ENCODE results near the gene TNFRSF14. TPM values are rescaled to one million over a fixed set of nuclear protein-coding genes. Genes with fewer than 3 reads are reported as not detected.

The TNFRSF14 gene
- total and polyA plus RNA-seq, 2 experiments from 2014 or later = not detected

DNA sequence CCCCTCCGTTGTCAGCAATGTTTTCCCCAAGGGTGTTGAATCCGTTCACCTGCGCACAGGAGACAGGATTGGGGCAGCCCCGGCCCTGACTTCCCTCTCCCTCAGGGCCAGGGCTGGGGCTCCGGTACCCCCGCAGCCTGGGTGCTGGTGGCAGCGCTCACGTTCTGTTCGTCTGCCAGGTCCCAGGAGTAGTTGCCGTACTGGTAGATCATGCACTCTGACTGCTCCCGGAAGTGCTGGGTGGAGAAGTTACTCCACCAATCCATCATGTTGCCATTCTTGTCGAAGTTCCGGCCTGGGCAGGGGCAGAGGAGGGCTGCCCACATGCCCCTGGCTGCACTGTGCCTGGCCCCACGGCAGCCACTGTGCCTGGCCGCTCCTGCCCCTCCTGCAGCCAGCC, 36.5 kb downstream of the TNFRSF14 start:
- H3K9me2 ChIP-seq (ENCODE audit: insufficient read depth) = no peaks in the 10 kb centered on the region
- no peak for TF ChIP-seq NANOG (IDR thresholded peaks at IDR 0.05; ENCODE audit: borderline replicate concordance)
- TF ChIP-seq ZNF331 (CRISPR knock-in tag; IDR thresholded peaks at IDR 0.05; ENCODE audit: low read depth) = no peak
- TF ChIP-seq STAT1 (IDR thresholded peaks at IDR 0.05; ENCODE audit: unreplicated experiment) = no peak
- TF ChIP-seq, protein P1, sequence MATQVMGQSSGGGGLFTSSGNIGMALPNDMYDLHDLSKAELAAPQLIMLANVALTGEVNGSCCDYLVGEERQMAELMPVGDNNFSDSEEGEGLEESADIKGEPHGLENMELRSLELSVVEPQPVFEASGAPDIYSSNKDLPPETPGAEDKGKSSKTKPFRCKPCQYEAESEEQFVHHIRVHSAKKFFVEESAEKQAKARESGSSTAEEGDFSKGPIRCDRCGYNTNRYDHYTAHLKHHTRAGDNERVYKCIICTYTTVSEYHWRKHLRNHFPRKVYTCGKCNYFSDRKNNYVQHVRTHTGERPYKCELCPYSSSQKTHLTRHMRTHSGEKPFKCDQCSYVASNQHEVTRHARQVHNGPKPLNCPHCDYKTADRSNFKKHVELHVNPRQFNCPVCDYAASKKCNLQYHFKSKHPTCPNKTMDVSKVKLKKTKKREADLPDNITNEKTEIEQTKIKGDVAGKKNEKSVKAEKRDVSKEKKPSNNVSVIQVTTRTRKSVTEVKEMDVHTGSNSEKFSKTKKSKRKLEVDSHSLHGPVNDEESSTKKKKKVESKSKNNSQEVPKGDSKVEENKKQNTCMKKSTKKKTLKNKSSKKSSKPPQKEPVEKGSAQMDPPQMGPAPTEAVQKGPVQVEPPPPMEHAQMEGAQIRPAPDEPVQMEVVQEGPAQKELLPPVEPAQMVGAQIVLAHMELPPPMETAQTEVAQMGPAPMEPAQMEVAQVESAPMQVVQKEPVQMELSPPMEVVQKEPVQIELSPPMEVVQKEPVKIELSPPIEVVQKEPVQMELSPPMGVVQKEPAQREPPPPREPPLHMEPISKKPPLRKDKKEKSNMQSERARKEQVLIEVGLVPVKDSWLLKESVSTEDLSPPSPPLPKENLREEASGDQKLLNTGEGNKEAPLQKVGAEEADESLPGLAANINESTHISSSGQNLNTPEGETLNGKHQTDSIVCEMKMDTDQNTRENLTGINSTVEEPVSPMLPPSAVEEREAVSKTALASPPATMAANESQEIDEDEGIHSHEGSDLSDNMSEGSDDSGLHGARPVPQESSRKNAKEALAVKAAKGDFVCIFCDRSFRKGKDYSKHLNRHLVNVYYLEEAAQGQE (IDR thresholded peaks at IDR 0.05; ENCODE audit: unreplicated experiment) = no peak
- TF ChIP-seq EZH2phosphoT487 (IDR thresholded peaks at IDR 0.05; ENCODE audit: unreplicated experiment) = no peak
- TF ChIP-seq EZH2 (IDR thresholded peaks at IDR 0.05; ENCODE audit: low read depth, unreplicated experiment) = no peak
- TF ChIP-seq JUNB (IDR thresholded peaks at IDR 0.05; ENCODE audit: unreplicated experiment) = no peak
- no peak for TF ChIP-seq POLR2AphosphoS5 (IDR thresholded peaks at IDR 0.05; ENCODE audit: low read depth)
- TF ChIP-seq, protein P2, sequence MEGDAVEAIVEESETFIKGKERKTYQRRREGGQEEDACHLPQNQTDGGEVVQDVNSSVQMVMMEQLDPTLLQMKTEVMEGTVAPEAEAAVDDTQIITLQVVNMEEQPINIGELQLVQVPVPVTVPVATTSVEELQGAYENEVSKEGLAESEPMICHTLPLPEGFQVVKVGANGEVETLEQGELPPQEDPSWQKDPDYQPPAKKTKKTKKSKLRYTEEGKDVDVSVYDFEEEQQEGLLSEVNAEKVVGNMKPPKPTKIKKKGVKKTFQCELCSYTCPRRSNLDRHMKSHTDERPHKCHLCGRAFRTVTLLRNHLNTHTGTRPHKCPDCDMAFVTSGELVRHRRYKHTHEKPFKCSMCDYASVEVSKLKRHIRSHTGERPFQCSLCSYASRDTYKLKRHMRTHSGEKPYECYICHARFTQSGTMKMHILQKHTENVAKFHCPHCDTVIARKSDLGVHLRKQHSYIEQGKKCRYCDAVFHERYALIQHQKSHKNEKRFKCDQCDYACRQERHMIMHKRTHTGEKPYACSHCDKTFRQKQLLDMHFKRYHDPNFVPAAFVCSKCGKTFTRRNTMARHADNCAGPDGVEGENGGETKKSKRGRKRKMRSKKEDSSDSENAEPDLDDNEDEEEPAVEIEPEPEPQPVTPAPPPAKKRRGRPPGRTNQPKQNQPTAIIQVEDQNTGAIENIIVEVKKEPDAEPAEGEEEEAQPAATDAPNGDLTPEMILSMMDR (conservative IDR thresholded peaks at IDR 0.05; ENCODE audit: low read depth in 2 of 2) = no peak
- no peak for TF ChIP-seq ZNF114 (CRISPR knock-in tag; IDR thresholded peaks at IDR 0.05)
- TF ChIP-seq, protein P3, sequence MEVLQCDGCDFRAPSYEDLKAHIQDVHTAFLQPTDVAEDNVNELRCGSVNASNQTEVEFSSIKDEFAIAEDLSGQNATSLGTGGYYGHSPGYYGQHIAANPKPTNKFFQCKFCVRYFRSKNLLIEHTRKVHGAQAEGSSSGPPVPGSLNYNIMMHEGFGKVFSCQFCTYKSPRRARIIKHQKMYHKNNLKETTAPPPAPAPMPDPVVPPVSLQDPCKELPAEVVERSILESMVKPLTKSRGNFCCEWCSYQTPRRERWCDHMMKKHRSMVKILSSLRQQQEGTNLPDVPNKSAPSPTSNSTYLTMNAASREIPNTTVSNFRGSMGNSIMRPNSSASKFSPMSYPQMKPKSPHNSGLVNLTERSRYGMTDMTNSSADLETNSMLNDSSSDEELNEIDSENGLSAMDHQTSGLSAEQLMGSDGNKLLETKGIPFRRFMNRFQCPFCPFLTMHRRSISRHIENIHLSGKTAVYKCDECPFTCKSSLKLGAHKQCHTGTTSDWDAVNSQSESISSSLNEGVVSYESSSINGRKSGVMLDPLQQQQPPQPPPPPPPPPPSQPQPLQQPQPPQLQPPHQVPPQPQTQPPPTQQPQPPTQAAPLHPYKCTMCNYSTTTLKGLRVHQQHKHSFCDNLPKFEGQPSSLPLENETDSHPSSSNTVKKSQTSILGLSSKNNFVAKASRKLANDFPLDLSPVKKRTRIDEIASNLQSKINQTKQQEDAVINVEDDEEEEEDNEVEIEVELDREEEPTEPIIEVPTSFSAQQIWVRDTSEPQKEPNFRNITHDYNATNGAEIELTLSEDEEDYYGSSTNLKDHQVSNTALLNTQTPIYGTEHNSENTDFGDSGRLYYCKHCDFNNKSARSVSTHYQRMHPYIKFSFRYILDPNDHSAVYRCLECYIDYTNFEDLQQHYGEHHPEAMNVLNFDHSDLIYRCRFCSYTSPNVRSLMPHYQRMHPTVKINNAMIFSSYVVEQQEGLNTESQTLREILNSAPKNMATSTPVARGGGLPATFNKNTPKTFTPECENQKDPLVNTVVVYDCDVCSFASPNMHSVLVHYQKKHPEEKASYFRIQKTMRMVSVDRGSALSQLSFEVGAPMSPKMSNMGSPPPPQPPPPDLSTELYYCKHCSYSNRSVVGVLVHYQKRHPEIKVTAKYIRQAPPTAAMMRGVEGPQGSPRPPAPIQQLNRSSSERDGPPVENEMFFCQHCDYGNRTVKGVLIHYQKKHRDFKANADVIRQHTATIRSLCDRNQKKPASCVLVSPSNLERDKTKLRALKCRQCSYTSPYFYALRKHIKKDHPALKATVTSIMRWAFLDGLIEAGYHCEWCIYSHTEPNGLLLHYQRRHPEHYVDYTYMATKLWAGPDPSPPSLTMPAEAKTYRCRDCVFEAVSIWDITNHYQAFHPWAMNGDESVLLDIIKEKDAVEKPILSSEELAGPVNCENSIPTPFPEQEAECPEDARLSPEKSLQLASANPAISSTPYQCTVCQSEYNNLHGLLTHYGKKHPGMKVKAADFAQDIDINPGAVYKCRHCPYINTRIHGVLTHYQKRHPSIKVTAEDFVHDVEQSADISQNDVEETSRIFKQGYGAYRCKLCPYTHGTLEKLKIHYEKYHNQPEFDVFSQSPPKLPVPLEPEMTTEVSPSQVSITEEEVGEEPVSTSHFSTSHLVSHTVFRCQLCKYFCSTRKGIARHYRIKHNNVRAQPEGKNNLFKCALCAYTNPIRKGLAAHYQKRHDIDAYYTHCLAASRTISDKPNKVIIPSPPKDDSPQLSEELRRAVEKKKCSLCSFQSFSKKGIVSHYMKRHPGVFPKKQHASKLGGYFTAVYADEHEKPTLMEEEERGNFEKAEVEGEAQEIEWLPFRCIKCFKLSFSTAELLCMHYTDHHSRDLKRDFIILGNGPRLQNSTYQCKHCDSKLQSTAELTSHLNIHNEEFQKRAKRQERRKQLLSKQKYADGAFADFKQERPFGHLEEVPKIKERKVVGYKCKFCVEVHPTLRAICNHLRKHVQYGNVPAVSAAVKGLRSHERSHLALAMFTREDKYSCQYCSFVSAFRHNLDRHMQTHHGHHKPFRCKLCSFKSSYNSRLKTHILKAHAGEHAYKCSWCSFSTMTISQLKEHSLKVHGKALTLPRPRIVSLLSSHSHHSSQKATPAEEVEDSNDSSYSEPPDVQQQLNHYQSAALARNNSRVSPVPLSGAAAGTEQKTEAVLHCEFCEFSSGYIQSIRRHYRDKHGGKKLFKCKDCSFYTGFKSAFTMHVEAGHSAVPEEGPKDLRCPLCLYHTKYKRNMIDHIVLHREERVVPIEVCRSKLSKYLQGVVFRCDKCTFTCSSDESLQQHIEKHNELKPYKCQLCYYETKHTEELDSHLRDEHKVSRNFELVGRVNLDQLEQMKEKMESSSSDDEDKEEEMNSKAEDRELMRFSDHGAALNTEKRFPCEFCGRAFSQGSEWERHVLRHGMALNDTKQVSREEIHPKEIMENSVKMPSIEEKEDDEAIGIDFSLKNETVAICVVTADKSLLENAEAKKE (CRISPR knock-in tag; IDR thresholded peaks at IDR 0.05) = no peak
- TF ChIP-seq CREB1 (CRISPR knock-in tag; IDR thresholded peaks at IDR 0.05; ENCODE audit: low read depth) = no peak
- TF ChIP-seq, protein P4, sequence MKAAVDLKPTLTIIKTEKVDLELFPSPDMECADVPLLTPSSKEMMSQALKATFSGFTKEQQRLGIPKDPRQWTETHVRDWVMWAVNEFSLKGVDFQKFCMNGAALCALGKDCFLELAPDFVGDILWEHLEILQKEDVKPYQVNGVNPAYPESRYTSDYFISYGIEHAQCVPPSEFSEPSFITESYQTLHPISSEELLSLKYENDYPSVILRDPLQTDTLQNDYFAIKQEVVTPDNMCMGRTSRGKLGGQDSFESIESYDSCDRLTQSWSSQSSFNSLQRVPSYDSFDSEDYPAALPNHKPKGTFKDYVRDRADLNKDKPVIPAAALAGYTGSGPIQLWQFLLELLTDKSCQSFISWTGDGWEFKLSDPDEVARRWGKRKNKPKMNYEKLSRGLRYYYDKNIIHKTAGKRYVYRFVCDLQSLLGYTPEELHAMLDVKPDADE (IDR thresholded peaks at IDR 0.05) = no peak
- no peaks in the 10 kb centered on the region for H3K4me1 ChIP-seq (ENCODE audit: insufficient read depth)
- peaks cover 1% of the 10 kb centered on the region for H3K27me3 Mint-ChIP-seq (ENCODE audit: insufficient read depth, low read depth, poor library complexity)
- H3K27ac ChIP-seq (ENCODE audit: low read depth) = no peak overlapping the region
- ATAC-seq (no peak), DNase-seq (ENCODE audit: low spot score) (no peak)
- H4K20me1 ChIP-seq (replicated peaks; ENCODE audit: insufficient read depth) = no peaks in the 10 kb centered on the region
- no peak overlapping the region for H3K4me3 ChIP-seq
- H3K79me2 ChIP-seq (replicated peaks; ENCODE audit: insufficient read depth) = no peaks in the 10 kb centered on the region
- no peaks in the 10 kb centered on the region for H3F3A ChIP-seq (replicated peaks; ENCODE audit: low read depth)
- H3K4me3 Mint-ChIP-seq = no peak overlapping the region
- H3K9me3 Mint-ChIP-seq = peaks cover 14% of the 10 kb centered on the region
- no peaks in the 10 kb centered on the region for H3K27me3 ChIP-seq (ENCODE audit: insufficient read depth)
- H3K4me2 ChIP-seq = no peak overlapping the region
- no peaks in the 10 kb centered on the region for H3K4me1 Mint-ChIP-seq
- peaks cover 15% of the 10 kb centered on the region; the same call in 2 of the 3 replicates for H3K36me3 Mint-ChIP-seq (ENCODE audit: low read depth)
- H2AFZ ChIP-seq = no peak overlapping the region
- no peak overlapping the region for H3K27ac Mint-ChIP-seq
- H3K36me3 ChIP-seq (ENCODE audit: insufficient read depth) = no peaks in the 10 kb centered on the region
